SK-N-MC (cell line): Measurements from ENCODE around the gene DNAH17.

ENCODE experiments used
- EZH2 ChIP-seq: fragments of 200-600 bp; sonication (generic); IDR thresholded peaks from one replicate; pipeline ENCODE4 v1.6.1; 2017; ENCODE audit warnings: antibody characterized with exemption
- FOXP2 ChIP-seq: optimal IDR thresholded peaks from 2 replicates; pipeline ENCODE3; 2011; ENCODE audit warnings: mild to moderate bottlenecking, moderate library complexity; ENCODE audit not compliant: insufficient read depth; ENCODE audit errors: extremely low read length, control extremely low read depth
- POLR2AphosphoS5 ChIP-seq: IDR thresholded peaks from 2 replicates; pipeline ENCODE4 v1.6.1; 2012; ENCODE audit warnings: mild to moderate bottlenecking, low read depth, low read length, borderline replicate concordance

- no peak for TF ChIP-seq POLR2AphosphoS5
- TF ChIP-seq EZH2, result no peak
- no peak for TF ChIP-seq FOXP2
These were observed 40.4 kb upstream of the DNAH17 start for GRCh38 chr17:78617511-78618061.
